Right lobe of liver (tissue), 4 donors: ENCODE measurements around the gene FBLIM1.

Source experiments
- CTCF ChIP-seq, 4 donors: fragments of 200-600 bp in 3 of 4; fragments of 450-650 bp in 1 of 4; IDR thresholded peaks; one replicate each; pipeline versions ENCODE4 v1.5.1 to v1.8.0; 2016 to 2022; ENCODE audit warnings: antibody characterized with exemption in 4 of 4, mild to moderate bottlenecking in 2 of 4
- POLR2A ChIP-seq: fragments of 450-650 bp; IDR thresholded peaks from one replicate; pipeline ENCODE4 v1.6.1; 2017; ENCODE audit warnings: antibody characterized with exemption, mild to moderate bottlenecking
- donor health status: DM: no; HTN: no; CAD: no.
- donor health status: DM: no; HTN: no; CAD: no.
- donor health status: DM: no; HTN: yes; CAD: no.

- TF ChIP-seq CTCF (IDR thresholded peaks at IDR 0.05) (no peak), POLR2A (no peak)
Measured at GRCh38 chr1:15717418-15718125, 41.0 kb upstream of the FBLIM1 start.
